GM18909 (cell line): ENCODE measurements around the gene HNRNPAB.

ENCODE experiments used
- ATAC-seq: cut with Tn5 transposase; IDR thresholded peaks from one replicate; pipeline ENCODE4 v1.9.1; 2021; ENCODE audit warnings: mild to moderate bottlenecking; ENCODE audit not compliant: unreplicated experiment, poor library complexity

Gene HNRNPAB

GRCh38 chr5:178204182-178204934 lies at the start of gene HNRNPAB:
TSS of gene HNRNPAB (plus strand) at chr5:178204533. CDS start at chr5:178204838, 305 bp downstream.
- peak; percentile 89 for ATAC-seq

DNA sequence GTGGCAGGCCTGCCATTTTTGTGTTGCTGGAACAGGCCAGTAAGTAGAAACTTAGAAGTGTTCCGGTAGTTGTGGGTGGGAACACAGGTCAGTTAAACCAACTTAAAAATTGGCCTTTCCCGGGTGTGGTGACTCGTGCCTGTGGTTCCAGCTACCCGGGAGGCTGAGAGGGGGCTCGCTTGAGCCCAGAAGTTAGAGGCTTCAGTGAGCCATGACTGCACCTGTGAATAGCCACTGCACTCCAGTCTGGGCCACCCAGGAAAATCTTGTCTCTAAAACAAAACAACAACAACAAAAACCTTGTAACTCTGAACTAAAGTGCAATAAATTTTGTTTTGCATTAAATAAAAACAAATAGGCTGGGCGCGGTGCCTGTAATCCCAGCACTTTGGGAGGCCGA lies 49.3 kb upstream of the HNRNPAB start:
- ATAC-seq, result no peak

- ATAC-seq, result no peak
Observed at GRCh38 chr5:178160176-178160575, 44.2 kb upstream of the HNRNPAB start.

DNA sequence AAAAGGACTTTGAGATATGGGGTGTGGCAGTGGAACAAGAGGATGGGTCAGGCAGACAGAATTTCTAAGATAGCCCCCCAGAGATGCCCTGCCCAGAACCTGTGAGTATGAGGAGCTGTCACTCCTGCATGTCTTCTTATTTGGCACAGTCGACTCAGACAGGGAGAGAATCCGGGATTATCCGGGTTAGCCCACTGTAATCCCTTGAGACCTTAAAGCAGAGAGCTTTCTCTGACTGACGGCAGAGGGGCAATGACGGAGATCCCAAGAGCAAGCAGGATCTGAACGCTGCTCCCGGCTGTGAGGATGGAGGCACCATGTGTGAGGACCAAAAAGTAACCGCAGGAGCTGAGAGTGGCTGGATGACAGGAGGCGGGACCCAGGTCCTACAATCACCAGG lies 41.9 kb upstream of the HNRNPAB start:
- ATAC-seq, result no peak

GRCh38 chr5:178163772-178164735 lies 40.3 kb upstream of the HNRNPAB start:
- ATAC-seq, result peak; percentile 91

DNA sequence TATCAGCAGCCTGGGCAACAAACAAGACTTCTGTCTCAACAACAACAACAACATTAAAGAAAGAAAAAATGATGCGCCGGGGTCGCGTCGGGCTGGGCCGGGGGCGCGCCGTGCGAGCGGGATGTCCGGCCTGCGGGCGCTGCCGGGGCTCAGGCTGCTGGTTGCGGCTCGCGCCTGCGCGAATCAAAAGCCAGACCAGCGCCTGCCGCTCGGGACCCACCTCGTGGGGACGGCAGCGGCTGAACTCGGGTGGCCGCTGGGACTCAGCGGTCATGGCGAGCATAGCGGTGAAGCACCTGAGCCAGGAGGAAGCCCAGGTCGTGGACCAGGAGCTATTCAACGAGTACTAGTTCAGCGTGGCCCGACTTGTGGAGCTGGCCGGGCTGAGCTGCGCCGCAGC lies 38.8 kb upstream of the HNRNPAB start:
- ATAC-seq, result no peak

GRCh38 chr5:178170455-178170854 lies 33.9 kb upstream of the HNRNPAB start:
- no peak for ATAC-seq

DNA sequence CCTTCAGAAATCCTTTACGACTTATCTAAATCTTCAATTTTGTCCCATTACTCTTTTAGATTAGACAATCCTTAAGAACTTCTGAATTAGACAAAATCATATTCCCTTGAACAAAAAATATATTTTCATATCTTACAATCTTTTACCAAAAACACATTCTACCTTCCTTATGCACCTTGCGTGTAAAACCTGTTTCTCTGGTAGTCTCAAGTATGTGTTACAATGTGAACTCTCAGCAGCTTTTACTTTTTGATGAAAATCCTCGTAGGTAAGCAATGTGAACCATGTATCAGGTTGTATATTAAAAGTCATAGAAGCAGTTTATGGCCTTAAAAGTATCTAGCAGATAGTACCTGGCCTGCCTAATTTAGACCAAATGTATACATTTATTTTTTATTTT lies 29.9 kb upstream of the HNRNPAB start:
- ATAC-seq, result no peak

GRCh38 chr5:178176791-178177190 lies 27.5 kb upstream of the HNRNPAB start:
- ATAC-seq, result no peak

DNA sequence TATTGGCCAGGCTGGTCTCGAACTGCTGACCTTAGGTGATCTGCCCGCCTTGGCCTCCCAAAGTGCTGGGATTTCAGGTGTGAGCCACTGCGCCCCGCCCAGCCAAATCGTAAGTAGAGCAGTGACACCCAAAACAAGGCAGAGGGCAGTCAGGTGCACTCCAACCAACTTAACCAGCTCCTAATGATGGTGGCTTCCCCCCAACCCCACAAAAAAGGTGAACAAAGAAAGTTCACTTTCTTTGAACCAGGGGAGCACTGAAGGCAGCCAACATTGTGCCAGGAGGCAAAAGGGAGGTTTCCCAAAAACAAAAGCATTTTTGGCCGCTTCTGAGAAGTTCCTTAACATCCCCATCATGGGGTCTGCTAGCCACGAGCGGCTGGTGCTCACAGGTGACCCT lies 26.8 kb upstream of the HNRNPAB start:
- ATAC-seq, result no peak

DNA sequence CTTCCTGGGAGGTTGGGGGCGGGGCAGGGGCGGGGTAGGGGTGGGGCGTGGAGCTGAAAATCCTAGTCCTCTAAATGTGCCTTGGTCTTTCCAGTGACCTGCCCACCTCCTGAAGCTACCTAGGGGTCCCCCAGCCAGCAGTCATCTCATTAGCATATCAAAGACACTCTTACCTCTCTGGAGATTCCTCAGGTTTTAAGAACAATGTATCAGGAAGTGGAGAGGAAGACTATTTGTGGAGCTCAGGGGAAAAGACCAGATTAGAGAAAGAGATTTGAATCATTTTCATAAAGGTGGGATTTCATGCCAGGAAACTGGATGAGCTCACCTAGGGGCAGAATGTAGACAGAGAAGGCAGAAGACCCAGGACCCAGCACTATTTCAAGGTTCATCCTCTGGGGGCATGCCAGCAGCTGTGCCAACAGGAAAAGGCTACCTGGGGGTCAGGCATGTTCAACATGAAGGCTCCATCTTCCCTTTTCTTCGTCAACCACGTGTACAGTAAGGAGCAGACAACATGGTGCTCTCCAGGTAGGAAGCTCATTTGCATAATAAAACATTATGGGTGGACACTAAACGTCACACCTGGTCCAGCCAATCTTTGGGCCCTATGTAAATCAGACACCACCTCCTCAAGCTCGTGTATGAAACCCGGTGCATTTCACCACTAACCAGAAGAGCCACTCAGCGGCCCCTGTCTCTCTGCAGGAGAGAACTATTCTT lies 24.0 kb upstream of the HNRNPAB start:
- no peak for ATAC-seq

DNA sequence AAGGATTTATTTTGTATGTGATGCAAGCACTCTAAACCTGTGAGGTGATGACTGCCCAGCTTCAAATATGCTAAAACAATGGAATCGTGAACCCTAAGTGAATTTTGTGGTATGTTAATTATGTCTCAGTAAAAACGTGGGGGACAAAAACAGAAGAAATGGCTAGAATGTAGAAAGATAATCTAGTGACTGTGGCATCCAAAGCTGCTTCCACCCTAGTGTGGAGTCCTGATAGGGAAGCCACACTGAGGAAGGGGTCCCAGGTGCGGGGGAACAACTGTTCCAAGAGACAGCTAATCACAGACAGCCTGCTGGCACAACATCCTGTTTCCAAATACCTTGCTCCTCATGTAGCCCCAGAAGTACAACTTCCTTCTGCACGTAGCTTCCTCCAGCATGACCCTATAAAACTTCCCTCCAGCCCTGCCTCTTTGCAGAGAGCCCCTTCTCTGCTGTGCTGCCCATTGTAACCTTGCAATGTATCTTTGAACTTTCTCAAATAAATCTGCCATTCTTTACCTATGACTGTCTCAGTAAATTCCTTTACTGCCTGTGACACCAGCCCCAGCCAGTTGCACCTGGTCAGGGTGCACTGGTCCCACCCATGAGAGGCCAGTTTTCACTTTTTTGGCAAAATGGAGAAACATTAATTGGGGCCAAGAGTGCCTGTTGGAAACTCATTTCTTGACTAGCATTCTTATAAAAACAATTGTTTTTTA lies 22.0 kb upstream of the HNRNPAB start:
- no peak for ATAC-seq

DNA sequence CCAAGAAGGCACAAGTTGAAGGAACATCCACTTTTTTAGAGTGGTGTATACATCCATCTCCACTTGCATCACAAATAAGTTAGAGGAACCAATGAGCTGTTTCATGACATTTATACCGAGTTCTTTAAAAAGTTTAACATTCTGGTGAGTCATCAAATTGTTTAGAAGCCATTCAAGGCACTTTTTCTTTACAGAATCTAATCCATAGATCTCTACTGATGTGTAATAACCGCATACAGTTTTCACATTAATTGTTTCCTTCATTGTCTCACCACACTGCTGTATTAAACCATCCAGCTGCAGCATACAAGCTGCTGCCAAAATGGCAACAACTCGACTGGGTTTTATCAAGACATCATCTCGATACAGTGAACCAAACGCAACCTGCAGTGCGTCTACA lies 17.9 kb upstream of the HNRNPAB start:
- ATAC-seq, result no peak

- ATAC-seq, result no peak
Observed at GRCh38 chr5:178187014-178187413, 17.3 kb upstream of the HNRNPAB start, which contains the start of gene GMCL2. TSS of gene GMCL2 (minus strand) at chr5:178187371. CDS start at chr5:178187299, 72 bp downstream.

GRCh38 chr5:178189433-178189832 lies 14.9 kb upstream of the HNRNPAB start:
- no peak for ATAC-seq

GRCh38 chr5:178191661-178192060 lies 12.7 kb upstream of the HNRNPAB start:
- no peak for ATAC-seq

GRCh38 chr5:178192244-178192643 lies 12.1 kb upstream of the HNRNPAB start:
- ATAC-seq, result no peak

- no peak for ATAC-seq
Observed at GRCh38 chr5:178192787-178193186, 11.5 kb upstream of the HNRNPAB start.

GRCh38 chr5:178193251-178193809 lies 11.0 kb upstream of the HNRNPAB start:
- ATAC-seq, result no peak

DNA sequence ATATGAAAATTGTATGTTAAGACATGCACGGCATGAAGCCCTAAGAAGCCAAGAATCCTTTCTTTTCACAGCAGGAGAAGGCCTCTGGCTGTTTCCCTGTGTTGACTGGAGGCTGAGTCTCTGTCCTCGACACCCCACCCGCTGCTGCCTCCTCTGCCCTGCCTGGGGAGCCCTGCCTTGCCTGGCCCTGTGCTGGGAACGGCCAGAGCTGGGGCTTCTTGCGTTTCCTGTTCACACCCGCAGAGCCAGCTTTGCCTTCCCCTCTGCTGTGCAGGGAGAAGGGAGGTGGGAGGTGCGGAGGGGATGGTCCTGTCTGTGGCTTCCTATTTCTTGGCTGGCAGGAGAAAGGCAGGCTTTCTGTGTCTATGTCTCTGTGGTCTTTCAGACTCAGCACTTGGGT lies 10.3 kb upstream of the HNRNPAB start:
- no peak for ATAC-seq
